DOHH2 (cell line): Measurements from ENCODE around the gene RAB39A.

ENCODE experiments used
- CTCF ChIP-seq: fragments of 200-600 bp; sonication (generic); IDR thresholded peaks from one replicate; pipeline ENCODE4 v1.5.1; 2014; ENCODE audit warnings: antibody characterized with exemption, mild to moderate bottlenecking, low read depth, low read length; ENCODE audit not compliant: poor library complexity, severe bottlenecking
- EZH2phosphoT487 ChIP-seq: fragments of 200-600 bp; sonication (generic); IDR thresholded peaks from 2 replicates; pipeline ENCODE4 v1.6.1; 2017; ENCODE audit warnings: borderline replicate concordance, mild to moderate bottlenecking, antibody characterized with exemption, low read length, moderate library complexity, mixed read lengths

GRCh38 chr11:108009497-108010370 lies 81.5 kb downstream of the RAB39A start:
- TF ChIP-seq EZH2phosphoT487 (no peak), CTCF (no peak)
